ENCODE measurements around the gene KIF26A.
"Not testable (repeated sequence)": the region's sequence is repeated elsewhere in the genome, so short reads cannot be mapped to it uniquely, and the experiment has no call there.

KIF26A gene

GRCh38 chr14:104145826-104146601 lies 7.6 kb downstream of the KIF26A start:
- no peak for DNase-seq

- no peak for DNase-seq
Observed at GRCh38 chr14:104146651-104147345, 8.4 kb downstream of the KIF26A start.

DNA sequence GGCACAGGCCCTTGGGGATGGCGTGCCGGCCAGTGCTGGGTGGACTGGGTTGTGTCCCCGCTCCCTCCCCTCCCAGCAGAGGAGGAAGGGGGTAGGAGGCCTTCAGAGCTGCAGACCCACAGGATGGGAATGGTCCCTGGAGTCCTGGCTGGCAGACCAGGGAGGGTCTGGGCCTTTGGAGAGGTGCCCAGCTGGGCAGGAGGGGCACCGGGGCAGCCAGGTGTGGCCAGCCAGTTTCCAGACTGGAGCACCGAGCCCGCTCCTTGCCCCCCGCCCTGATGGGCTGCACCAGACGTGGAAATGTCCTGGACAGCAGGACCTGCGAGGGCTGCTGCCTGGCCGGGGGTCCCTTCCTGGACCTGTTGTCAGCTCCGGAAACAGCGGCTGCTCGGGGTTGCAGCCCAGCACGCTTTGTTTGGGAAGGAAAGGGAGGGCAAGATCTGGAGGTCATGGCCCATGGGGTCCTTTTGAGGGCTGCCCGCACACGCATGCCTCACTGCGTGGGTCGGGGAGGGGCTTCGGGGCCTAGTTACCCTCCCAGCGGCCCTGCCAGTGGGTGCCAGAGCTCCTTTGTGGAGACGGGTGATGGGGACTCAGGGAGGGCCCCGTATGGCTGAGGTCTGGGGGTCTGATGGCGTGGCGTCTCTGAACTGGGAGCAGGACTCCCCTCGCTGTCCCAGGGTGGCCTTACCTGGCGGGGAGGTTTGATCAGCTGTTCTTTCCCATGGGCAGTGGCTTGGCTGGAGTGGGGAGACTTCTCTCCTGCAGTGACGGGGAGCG lies 9.1 kb downstream of the KIF26A start:
- DNase-seq: no peak

DNA sequence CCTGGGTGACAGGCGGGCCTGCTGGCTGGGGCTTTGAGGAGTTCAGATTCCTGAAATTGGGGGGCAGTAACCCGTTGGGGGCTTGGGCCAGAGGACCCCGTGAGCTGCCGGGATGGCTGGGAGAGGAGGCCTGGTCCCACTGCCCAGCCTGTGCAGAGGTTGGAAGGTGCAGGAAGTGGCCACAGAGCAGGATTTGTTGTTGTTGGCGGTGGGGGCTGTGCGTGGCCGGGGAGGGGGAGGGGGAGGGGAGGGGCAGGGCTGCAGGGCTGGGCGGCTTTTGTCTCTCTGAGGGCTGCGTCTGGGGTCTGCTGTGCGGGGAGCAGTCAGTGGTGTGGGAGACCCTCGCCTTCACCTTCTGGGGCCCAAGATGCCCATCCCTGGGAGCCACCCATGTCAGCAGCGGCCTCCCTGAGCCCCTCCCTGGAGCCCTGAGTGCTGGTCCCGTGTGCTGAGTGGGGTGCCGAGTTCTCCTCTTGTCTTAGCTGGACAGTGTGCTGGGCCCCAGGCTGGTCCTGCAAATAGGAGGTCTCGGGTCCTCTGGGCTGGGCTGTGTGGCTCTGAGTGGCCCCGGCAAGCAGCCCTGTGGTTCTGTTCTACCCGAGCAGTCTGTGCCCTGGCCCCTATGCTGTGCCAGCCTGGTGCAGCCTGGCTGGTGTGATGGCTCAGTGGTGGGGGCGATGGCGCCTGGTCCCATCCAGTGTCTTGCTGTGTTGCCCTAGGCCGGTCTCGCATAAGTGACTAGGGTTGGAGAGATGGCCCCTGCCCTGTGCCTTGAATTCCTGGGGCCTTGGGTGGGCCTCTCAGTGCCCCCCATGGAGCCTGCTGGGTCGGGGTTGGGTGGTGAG lies 10.3 kb downstream of the KIF26A start:
- no peak for DNase-seq

DNA sequence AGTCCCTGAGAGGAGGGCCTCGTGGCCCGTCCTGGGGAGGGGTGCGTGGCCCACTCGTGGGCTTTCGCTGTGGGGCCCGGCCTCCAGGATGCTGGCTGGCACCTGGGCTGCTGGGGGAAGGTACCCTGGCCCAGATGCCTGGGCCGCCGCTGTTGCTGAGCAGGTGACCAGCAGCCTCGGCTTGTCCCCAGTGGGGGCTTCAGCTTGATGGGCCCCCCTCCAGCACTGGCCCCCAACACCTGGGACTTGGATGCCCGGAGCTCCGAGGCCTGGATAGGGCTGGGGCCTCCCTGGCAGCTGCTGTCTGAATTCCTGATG lies 10.8 kb downstream of the KIF26A start:
- DNase-seq: no peak

GRCh38 chr14:104149617-104150135 lies 11.3 kb downstream of the KIF26A start:
- no peak for DNase-seq

- peak; percentile 51 for DNase-seq
Observed at GRCh38 chr14:104150136-104151025, 12.0 kb downstream of the KIF26A start.

GRCh38 chr14:104151026-104151381 lies 12.6 kb downstream of the KIF26A start:
- DNase-seq: no peak

GRCh38 chr14:104151566-104152245 lies 13.3 kb downstream of the KIF26A start:
- DNase-seq: no peak

GRCh38 chr14:104152246-104152575 lies 13.8 kb downstream of the KIF26A start:
- no peak for DNase-seq

DNA sequence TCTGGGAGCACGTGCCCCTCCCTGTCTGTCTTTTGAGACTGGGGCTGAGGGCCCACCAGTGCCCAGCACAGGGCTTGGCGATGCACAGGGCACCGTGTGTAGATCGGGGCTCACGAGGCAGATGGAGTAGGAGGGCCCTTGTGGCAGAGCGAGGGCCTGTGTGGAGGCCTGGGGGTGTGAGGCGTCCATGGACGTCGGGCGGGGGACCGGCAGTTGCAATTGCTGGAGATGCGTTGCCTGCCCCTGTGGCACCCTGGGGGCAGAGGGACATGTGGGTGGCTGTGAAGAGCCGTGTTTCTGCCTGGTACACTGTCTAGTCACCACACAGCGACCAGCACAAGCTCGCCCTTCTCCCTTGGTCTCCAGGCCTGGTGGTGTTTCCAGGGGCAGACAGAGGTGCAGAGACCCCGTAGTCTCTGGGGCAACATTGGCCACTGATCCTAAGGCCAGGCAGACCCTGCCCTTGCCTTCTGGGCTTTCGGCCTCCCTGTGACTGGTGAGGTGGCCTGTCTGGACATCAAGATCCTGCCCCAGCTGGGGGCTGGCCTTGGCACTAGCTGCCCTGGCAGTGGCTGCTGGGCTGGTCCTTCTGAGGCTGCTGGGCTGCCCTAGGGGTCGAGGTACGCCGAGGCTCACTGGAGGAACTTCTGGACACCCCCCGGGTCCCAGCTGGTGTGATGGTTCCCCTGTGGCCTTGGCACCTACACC lies 14.5 kb downstream of the KIF26A start:
- no peak for DNase-seq

- DNase-seq: not testable (repeated sequence)
Observed at GRCh38 chr14:104153394-104153755, 15.0 kb downstream of the KIF26A start.

GRCh38 chr14:104154246-104154645 lies 15.9 kb downstream of the KIF26A start:
- DNase-seq: no peak

DNA sequence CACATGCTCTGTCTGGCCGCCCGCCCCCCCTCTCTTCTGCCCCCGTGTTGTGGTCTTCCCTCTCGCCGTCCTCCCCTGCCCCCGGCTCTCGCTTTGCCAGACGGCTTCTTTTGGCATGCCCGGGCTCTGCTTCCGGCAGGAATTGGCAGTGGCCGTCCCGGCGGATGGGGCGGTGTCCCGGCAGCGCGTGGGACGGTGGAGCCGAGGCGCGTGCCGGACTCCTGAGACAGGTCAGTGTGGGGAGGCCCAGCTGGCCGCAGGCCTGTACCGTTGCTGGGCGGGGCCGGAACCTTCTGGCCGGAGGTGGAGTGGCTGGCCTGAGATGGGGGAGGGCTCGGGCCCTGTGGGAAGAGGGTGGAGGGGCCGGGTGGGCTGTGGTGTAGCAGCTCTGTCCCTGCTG lies 17.1 kb downstream of the KIF26A start:
- no peak for DNase-seq

- DNase-seq: no peak
Observed at GRCh38 chr14:104156142-104156541, 17.8 kb downstream of the KIF26A start.

GRCh38 chr14:104157016-104157928 lies 18.9 kb downstream of the KIF26A start:
- no peak for DNase-seq

- no peak for DNase-seq
Observed at GRCh38 chr14:104158827-104159798, 20.7 kb downstream of the KIF26A start.

DNA sequence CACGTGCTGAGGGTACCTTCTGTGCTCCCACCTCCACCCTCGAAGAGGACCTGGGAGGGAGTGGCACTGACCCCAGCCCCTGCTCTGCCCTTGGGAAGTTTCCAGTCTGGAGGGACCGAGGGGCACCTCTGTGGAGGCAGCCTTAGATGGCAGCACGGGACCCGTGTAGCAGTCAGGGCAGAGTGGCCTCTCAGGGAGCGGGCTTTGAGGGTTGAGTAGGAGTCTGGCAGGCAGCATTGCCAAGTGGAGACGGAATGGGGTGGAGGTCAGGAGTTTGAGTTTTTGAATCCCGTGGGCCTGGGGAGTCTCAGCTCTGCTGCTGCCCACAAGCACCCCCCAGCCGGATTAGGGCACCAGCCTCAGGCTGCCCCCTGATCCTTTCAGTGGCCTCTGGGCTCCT lies 21.6 kb downstream of the KIF26A start:
- no peak for DNase-seq

All from NCI-H2171 treated with DMSO at 0.1 percent for 48 hours (cell line).